Panc1 (cell line): ENCODE measurements around the gene AGO1. TPM values are rescaled to one million over a fixed set of nuclear protein-coding genes. Genes with fewer than 3 reads are reported as not detected.

Experiments used
- ATAC-seq: fragments of 200-7000 bp; cut with Tn5 transposase; 2 replicates; pipeline ENCODE4 v1.9.1; 2020; ENCODE audit warnings: mild to moderate bottlenecking, moderate library complexity
- BruUV-seq: library from RNA; stranded (reverse); fragments of 400-500 nt; replicated peaks from 2 replicates; lab custom pipeline; 2021; lab: Mats Ljungman, UMichigan
- CTCF ChIA-PET: fragments of 300-600 bp; sonication (Branson Sonifier 250); formaldehyde crosslinking; loops from one replicate; lab custom pipeline; 2022; ENCODE audit warnings: antibody characterized with exemption; lab: Charles Lee
- POLR2A ChIA-PET: fragments of 300-600 bp; sonication (Branson Sonifier 250); formaldehyde crosslinking; loops from one replicate; lab custom pipeline; 2022; ENCODE audit warnings: antibody characterized with exemption; lab: Charles Lee
- DNase-seq: peaks from one replicate; pipeline ENCODE4 v3.0.0-alpha.2; 2010; ENCODE audit warnings: low read depth, low spot score
- H3K27ac ChIP-seq: 2 replicates; pipeline ENCODE4 v1.5.1; 2011; ENCODE audit warnings: mild to moderate bottlenecking, low read length, inconsistent platforms
- H3K27me3 ChIP-seq: fragments of 200-500 bp; sonication (Bioruptor generic); 2 replicates; pipeline ENCODE4 v1.6.0; 2014; ENCODE audit warnings: low read length, inconsistent platforms; ENCODE audit not compliant: control insufficient read depth, insufficient read depth
- H3K36me3 ChIP-seq: fragments of 200-500 bp; sonication (Bioruptor generic); 2 replicates; pipeline ENCODE4 v1.5.1; 2014; ENCODE audit warnings: inconsistent platforms, mild to moderate bottlenecking, low read length, moderate library complexity; ENCODE audit not compliant: control insufficient read depth, insufficient read depth
- H3K4me1 ChIP-seq: 2 replicates; pipeline ENCODE4 v1.5.1; 2011; ENCODE audit warnings: inconsistent platforms, mild to moderate bottlenecking, low read length, moderate library complexity; ENCODE audit not compliant: control insufficient read depth, insufficient read depth
- H3K4me3 ChIP-seq, 2 experiments: 2 replicates each; pipeline ENCODE4 v1.5.1; 2011 to 2012; ENCODE audit warnings: low read depth in 2 of 2, low read length in 2 of 2, mild to moderate bottlenecking in 2 of 2, inconsistent platforms in 1 of 2, moderate library complexity in 1 of 2
- H3K9me3 ChIP-seq: fragments of 200-500 bp; sonication (Bioruptor generic); 2 replicates; pipeline ENCODE4 v1.5.1; 2014; ENCODE audit warnings: low read depth, mild to moderate bottlenecking, inconsistent platforms, low read length, moderate library complexity; ENCODE audit not compliant: control insufficient read depth, insufficient read depth
- POLR2AphosphoS5 ChIP-seq: IDR thresholded peaks from 2 replicates; pipeline ENCODE4 v1.6.1; 2012; ENCODE audit warnings: mild to moderate bottlenecking, low read depth, low read length, moderate library complexity
- SIN3A ChIP-seq: IDR thresholded peaks from 2 replicates; pipeline ENCODE4 v1.6.1; 2012; ENCODE audit warnings: low read depth, mild to moderate bottlenecking, low read length, moderate library complexity, borderline replicate concordance; ENCODE audit not compliant: insufficient read depth
- TCF7L2 ChIP-seq: IDR thresholded peaks from 2 replicates; pipeline ENCODE4 v1.6.1; 2011; ENCODE audit warnings: mild to moderate bottlenecking, low read depth, low read length, inconsistent platforms
- in situ Hi-C: cut with HindIII; loops from 2 replicates; pipeline ENCODE4 v1.10.0; 2016; ENCODE audit warnings: low sequenced_read_pairs, low pct_unique_long_range_greater_than_20kb
- intact Hi-C: fragments of 100-400 bp; cut with micrococcal nuclease; formaldehyde crosslinking; loops from one replicate; pipeline ENCODE4 v1.10.0; 2022; ENCODE audit not compliant: unreplicated experiment
- total RNA-seq: library from RNA; stranded (reverse); gene quantifications from one replicate; pipeline ENCODE4 v1.2.1, GENCODE V29; 2021; ENCODE audit not compliant: unreplicated experiment
- TF ChIP-seq, protein P1 (sequence below), 2 experiments: IDR thresholded peaks; 2 replicates each; pipeline ENCODE4 v1.6.1; 2011 to 2012; ENCODE audit warnings: low read depth in 2 of 2, control low read depth in 1 of 2, low read length in 1 of 2, mild to moderate bottlenecking in 1 of 2, moderate library complexity in 1 of 2; ENCODE audit not compliant: insufficient read depth in 1 of 2
- TF ChIP-seq, protein P2 (sequence below): fragments of 450-650 bp; IDR thresholded peaks from 2 replicates; pipeline ENCODE4 v1.5.1; 2017; ENCODE audit warnings: mild to moderate bottlenecking

The AGO1 gene
- total RNA-seq, 1 experiment from 2014 or later, result 40.1 TPM

DNA sequence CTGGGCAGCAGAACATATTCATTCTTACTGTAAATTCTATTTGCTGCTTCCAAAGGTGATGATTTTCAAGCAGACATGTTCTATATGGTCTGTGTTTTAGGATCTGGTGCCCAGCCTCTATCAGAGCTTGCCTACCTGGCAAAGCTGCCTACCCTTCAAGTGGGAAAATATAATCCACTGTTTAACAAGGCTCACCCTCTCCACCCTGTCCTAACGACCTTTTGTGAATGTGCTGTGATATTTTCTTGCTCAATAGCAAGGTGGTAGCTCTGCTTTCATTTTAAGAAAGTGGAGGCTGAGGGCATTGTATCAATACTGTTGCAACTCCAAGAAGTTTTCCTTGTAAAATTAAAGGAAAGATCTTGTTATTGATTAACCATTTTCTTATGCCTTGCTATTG lies 26.0 kb upstream of the AGO1 start:
- CTCF ChIA-PET, result interaction anchor here (0.6 to 0.7 kb wide), 2 partner anchors 25 to 26 kb away, joined by 5 to 6 read pairs; partner anchors contain the start of gene AGO1
- intact Hi-C loops, result no loop called here
- BruUV-seq, result TSS peak; percentile 66

DNA sequence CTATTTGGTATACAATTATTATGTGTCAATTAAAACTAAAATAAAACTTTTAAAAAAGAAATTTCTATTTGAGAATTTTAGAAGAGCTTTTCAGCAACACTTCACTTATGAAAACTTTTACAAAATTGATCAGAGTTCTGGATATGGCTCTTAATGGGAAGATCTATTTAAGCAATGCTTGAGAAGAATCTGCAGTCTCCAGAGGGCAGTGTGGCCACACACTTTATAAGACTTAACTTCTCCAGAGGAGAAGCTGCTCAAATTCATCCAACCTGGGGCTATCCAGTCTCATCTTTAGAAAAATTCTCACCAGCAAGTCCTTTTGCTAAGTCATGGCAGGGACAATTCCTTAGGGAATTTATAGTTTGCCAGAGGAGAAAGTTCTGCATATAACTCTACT lies 25.2 kb upstream of the AGO1 start:
- Histone ChIP-seq H3K36me3 (peaks cover 7% of the 10 kb centered on the region; the same call in 1 of the 2 replicates), H3K4me1 (no peaks in the 10 kb centered on the region), H3K4me3 (no peak overlapping the region), H3K27me3 (no peaks in the 10 kb centered on the region), H3K27ac (no peak overlapping the region), H3K9me3 (no peaks in the 10 kb centered on the region)
- no peak for DNase-seq
- intact Hi-C loops, result no loop called here
- ATAC-seq, result peak; percentile 70; the same call in 1 of the 2 replicates
- ChIA-PET POLR2A (no interaction called here), CTCF (no interaction called here)
- in situ Hi-C loops, result no loop called here
- BruUV-seq, result no TSS peak
- TF ChIP-seq, protein P1, sequence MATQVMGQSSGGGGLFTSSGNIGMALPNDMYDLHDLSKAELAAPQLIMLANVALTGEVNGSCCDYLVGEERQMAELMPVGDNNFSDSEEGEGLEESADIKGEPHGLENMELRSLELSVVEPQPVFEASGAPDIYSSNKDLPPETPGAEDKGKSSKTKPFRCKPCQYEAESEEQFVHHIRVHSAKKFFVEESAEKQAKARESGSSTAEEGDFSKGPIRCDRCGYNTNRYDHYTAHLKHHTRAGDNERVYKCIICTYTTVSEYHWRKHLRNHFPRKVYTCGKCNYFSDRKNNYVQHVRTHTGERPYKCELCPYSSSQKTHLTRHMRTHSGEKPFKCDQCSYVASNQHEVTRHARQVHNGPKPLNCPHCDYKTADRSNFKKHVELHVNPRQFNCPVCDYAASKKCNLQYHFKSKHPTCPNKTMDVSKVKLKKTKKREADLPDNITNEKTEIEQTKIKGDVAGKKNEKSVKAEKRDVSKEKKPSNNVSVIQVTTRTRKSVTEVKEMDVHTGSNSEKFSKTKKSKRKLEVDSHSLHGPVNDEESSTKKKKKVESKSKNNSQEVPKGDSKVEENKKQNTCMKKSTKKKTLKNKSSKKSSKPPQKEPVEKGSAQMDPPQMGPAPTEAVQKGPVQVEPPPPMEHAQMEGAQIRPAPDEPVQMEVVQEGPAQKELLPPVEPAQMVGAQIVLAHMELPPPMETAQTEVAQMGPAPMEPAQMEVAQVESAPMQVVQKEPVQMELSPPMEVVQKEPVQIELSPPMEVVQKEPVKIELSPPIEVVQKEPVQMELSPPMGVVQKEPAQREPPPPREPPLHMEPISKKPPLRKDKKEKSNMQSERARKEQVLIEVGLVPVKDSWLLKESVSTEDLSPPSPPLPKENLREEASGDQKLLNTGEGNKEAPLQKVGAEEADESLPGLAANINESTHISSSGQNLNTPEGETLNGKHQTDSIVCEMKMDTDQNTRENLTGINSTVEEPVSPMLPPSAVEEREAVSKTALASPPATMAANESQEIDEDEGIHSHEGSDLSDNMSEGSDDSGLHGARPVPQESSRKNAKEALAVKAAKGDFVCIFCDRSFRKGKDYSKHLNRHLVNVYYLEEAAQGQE (IDR thresholded peaks at IDR 0.05; ENCODE audit: insufficient read depth in 1 of 2, low read depth in 2 of 2, low read length in 1 of 2), result no peak
- TF ChIP-seq SIN3A (no peak), TCF7L2 (no peak)
- TF ChIP-seq, protein P2, sequence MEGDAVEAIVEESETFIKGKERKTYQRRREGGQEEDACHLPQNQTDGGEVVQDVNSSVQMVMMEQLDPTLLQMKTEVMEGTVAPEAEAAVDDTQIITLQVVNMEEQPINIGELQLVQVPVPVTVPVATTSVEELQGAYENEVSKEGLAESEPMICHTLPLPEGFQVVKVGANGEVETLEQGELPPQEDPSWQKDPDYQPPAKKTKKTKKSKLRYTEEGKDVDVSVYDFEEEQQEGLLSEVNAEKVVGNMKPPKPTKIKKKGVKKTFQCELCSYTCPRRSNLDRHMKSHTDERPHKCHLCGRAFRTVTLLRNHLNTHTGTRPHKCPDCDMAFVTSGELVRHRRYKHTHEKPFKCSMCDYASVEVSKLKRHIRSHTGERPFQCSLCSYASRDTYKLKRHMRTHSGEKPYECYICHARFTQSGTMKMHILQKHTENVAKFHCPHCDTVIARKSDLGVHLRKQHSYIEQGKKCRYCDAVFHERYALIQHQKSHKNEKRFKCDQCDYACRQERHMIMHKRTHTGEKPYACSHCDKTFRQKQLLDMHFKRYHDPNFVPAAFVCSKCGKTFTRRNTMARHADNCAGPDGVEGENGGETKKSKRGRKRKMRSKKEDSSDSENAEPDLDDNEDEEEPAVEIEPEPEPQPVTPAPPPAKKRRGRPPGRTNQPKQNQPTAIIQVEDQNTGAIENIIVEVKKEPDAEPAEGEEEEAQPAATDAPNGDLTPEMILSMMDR, result peak; percentile 57

More for the DNA sequence above, 26.0 kb upstream of the AGO1 start:
- TF ChIP-seq, protein P2, result no peak
- TF ChIP-seq, protein P1 (IDR thresholded peaks at IDR 0.05; ENCODE audit: insufficient read depth in 1 of 2, low read depth in 2 of 2, low read length in 1 of 2), result no peak
- TF ChIP-seq TCF7L2 (no peak), SIN3A (no peak), POLR2AphosphoS5 (no peak)
- POLR2A ChIA-PET, result no interaction called here
- H3K27ac ChIP-seq, result no peak overlapping the region
- no peak overlapping the region for H3K4me3 ChIP-seq
- DNase-seq (no peak), ATAC-seq (no peak)
- H3K36me3 ChIP-seq, result peaks cover 7% of the 10 kb centered on the region
- in situ Hi-C loops, result no loop called here
- H3K4me1 ChIP-seq, result no peaks in the 10 kb centered on the region
- H3K9me3 ChIP-seq, result no peaks in the 10 kb centered on the region
- H3K27me3 ChIP-seq, result no peaks in the 10 kb centered on the region
